Endothelial cell of umbilical vein (primary cell): ENCODE results near the gene COL16A1. TPM values are rescaled to one million over a fixed set of nuclear protein-coding genes. Genes with fewer than 3 reads are reported as not detected.

ENCODE experiments used
- BruUV-seq: library from RNA; stranded (reverse); fragments of 400-500 nt; replicated peaks from 2 replicates; lab custom pipeline; 2021; lab: Mats Ljungman, UMichigan
- CTCF ChIA-PET: fragments of 300-600, 350-600 bp; sonication (Branson Sonifier 250); formaldehyde crosslinking; loops from one replicate; lab custom pipeline; 2021; ENCODE audit warnings: antibody characterized with exemption, inconsistent platforms; lab: Charles Lee
- POLR2A ChIA-PET: fragments of 300-600, 350-600 bp; sonication (Branson Sonifier 250); formaldehyde crosslinking; loops from one replicate; lab custom pipeline; 2021; ENCODE audit warnings: antibody characterized with exemption, inconsistent platforms; lab: Charles Lee
- DNase-seq: peaks from one replicate; pipeline ENCODE4 v3.0.0-alpha.2; 2011; ENCODE audit warnings: low read depth, low spot score
- FAIRE-seq: peaks from 2 replicates; lab custom pipeline; 2011; peaks lifted over from hg19 to GRCh38; lab: Jason Lieb, UNC
- H2AFZ ChIP-seq: 2 replicates; pipeline ENCODE4 v1.6.0; 2012; ENCODE audit warnings: low read depth, low read length, control low read depth, inconsistent platforms
- H3K27ac ChIP-seq: 2 replicates; pipeline ENCODE4 v1.5.1; 2011; ENCODE audit warnings: low read depth, mild to moderate bottlenecking, control low read depth, low read length, moderate library complexity; ENCODE audit not compliant: insufficient read depth
- H3K27me3 ChIP-seq, 2 experiments: 2 replicates each; pipeline versions ENCODE4 v1.6.0 to v1.6.1; 2011; ENCODE audit warnings: low read length in 2 of 2, mixed read lengths in 1 of 2; ENCODE audit not compliant: control insufficient read depth in 2 of 2, insufficient read depth in 2 of 2
- H3K36me3 ChIP-seq, 2 experiments: 2 replicates in 1 of 2; 3 replicates in 1 of 2; pipeline ENCODE4 v1.5.1; 2011; ENCODE audit warnings: low read length in 2 of 2, mild to moderate bottlenecking in 1 of 2, moderate library complexity in 1 of 2; ENCODE audit not compliant: control insufficient read depth in 2 of 2, insufficient read depth in 2 of 2; ENCODE audit errors: extremely low read depth in 1 of 2
- H3K4me1 ChIP-seq: 3 replicates; pipeline ENCODE4 v1.5.1; 2011; ENCODE audit warnings: mild to moderate bottlenecking, low read length; ENCODE audit not compliant: control insufficient read depth, insufficient read depth; ENCODE audit errors: extremely low read depth
- H3K4me2 ChIP-seq: 2 replicates; pipeline ENCODE4 v1.6.1; 2011; ENCODE audit warnings: low read length, control low read depth, mixed read lengths; ENCODE audit not compliant: insufficient read depth
- H3K4me3 ChIP-seq, 3 experiments: fragments of 200-600 bp in 1 of 3; sonication (generic), shearing (Covaris generic) in 1 of 3; replicated peaks in 1 of 3; 2 replicates each; pipeline ENCODE4 v1.5.1; 2011 to 2016; ENCODE audit warnings: control low read depth in 3 of 3, low read length in 3 of 3, mild to moderate bottlenecking in 2 of 3, inconsistent platforms in 1 of 3, low read depth in 1 of 3, moderate library complexity in 1 of 3; ENCODE audit not compliant: insufficient read depth in 1 of 3
- H3K79me2 ChIP-seq: 2 replicates; pipeline ENCODE4 v1.6.0; 2012; ENCODE audit warnings: low read length, inconsistent platforms; ENCODE audit not compliant: control insufficient read depth, insufficient read depth
- H3K9ac ChIP-seq: replicated peaks from 2 replicates; pipeline ENCODE3; 2011; ENCODE audit warnings: low read length, control low read depth; ENCODE audit not compliant: insufficient read depth; ENCODE audit errors: extremely low read depth
- H3K9me1 ChIP-seq: replicated peaks from 3 replicates; pipeline ENCODE4 v1.6.0; 2011; ENCODE audit warnings: mild to moderate bottlenecking, low read length; ENCODE audit not compliant: control insufficient read depth, insufficient read depth; ENCODE audit errors: extremely low read depth
- H3K9me3 ChIP-seq: replicated peaks from 2 replicates; pipeline ENCODE4 v1.5.1; 2012; ENCODE audit warnings: low read length, inconsistent platforms; ENCODE audit not compliant: control insufficient read depth, insufficient read depth
- H4K20me1 ChIP-seq: replicated peaks from 2 replicates; pipeline ENCODE3; 2011; ENCODE audit warnings: mild to moderate bottlenecking, low read length; ENCODE audit not compliant: control insufficient read depth, insufficient read depth; ENCODE audit errors: extremely low read depth
- EZH2 ChIP-seq: IDR thresholded peaks from 2 replicates; pipeline ENCODE4 v1.6.1; 2012; ENCODE audit warnings: borderline replicate concordance, low read depth, mild to moderate bottlenecking, moderate library complexity, low read length, inconsistent platforms; ENCODE audit not compliant: severe bottlenecking
- FOS ChIP-seq: IDR thresholded peaks from 2 replicates; pipeline ENCODE4 v1.6.1; 2011; ENCODE audit warnings: mild to moderate bottlenecking, low read length, moderate library complexity, borderline replicate concordance; ENCODE audit not compliant: insufficient read depth
- GATA2 ChIP-seq: IDR thresholded peaks from 2 replicates; pipeline ENCODE4 v1.7.0; 2011; ENCODE audit warnings: low read depth, mild to moderate bottlenecking, moderate library complexity, mixed read lengths, low read length; ENCODE audit not compliant: insufficient read length, insufficient read depth
- JUN ChIP-seq: IDR thresholded peaks from 2 replicates; pipeline ENCODE4 v1.6.1; 2011; ENCODE audit warnings: borderline replicate concordance, low read depth; ENCODE audit not compliant: insufficient read length, insufficient read depth
- MYC ChIP-seq: IDR thresholded peaks from one replicate; pipeline ENCODE4 v1.6.1; 2011; ENCODE audit warnings: mild to moderate bottlenecking, low read depth, low read length
- POLR2A ChIP-seq: IDR thresholded peaks from 2 replicates; pipeline ENCODE4 v1.6.1; 2012; ENCODE audit warnings: low read depth, mild to moderate bottlenecking, control low read depth, low read length
- POLR2AphosphoS5 ChIP-seq: IDR thresholded peaks from 2 replicates; pipeline ENCODE4 v1.6.1; 2012; ENCODE audit warnings: low read depth, mild to moderate bottlenecking, control low read depth, low read length, moderate library complexity; ENCODE audit not compliant: insufficient read depth
- dilution Hi-C: fragments of 300-500 bp; cut with MboI; formaldehyde crosslinking; loops from one replicate; pipeline ENCODE4 v1.15.0; 2019; ENCODE audit warnings: low sequenced_read_pairs; ENCODE audit not compliant: extremely low pct_ligation_motif_present
- intact Hi-C: fragments of 100-400 bp; cut with micrococcal nuclease; formaldehyde crosslinking; loops from one replicate; pipeline ENCODE4 v1.10.0; 2022
- polyA plus RNA-seq, 4 experiments: library from polyadenylated mRNA; depleted of rRNA in 3 of 4; stranded (reverse) in 3 of 4; unstranded in 1 of 4; fragments of >200 nt; gene quantifications; 2 replicates each; pipeline versions ENCODE4 v1.2.1 to v1.2.3, GENCODE V29; 2011 to 2012; ENCODE audit warnings: missing spikeins in 1 of 4
- total RNA-seq: library from RNA; stranded (reverse); gene quantifications from 2 replicates; pipeline ENCODE4 v1.2.3, GENCODE V29; 2021
- TF ChIP-seq, protein P1 (sequence below): IDR thresholded peaks from 2 replicates; pipeline ENCODE4 v1.6.1; 2011; ENCODE audit not compliant: insufficient read depth, insufficient read length
- TF ChIP-seq, protein P2 (sequence below), 2 donors: IDR thresholded peaks; 1 replicate in 1 of 2; 2 replicates in 1 of 2; pipeline ENCODE4 v1.5.1; 2011; ENCODE audit warnings: low read length in 2 of 2, mild to moderate bottlenecking in 2 of 2, moderate library complexity in 2 of 2, control low read depth in 1 of 2, inconsistent platforms in 1 of 2, low read depth in 1 of 2; ENCODE audit not compliant: insufficient read depth in 1 of 2; ENCODE audit errors: extremely low read depth in 1 of 2

COL16A1 gene
- total and polyA plus RNA-seq, 2 donors (not counting 3 experiments of a cell fraction or from before 2014, with no cell fraction given), result 0.68 to 1.2 TPM

DNA sequence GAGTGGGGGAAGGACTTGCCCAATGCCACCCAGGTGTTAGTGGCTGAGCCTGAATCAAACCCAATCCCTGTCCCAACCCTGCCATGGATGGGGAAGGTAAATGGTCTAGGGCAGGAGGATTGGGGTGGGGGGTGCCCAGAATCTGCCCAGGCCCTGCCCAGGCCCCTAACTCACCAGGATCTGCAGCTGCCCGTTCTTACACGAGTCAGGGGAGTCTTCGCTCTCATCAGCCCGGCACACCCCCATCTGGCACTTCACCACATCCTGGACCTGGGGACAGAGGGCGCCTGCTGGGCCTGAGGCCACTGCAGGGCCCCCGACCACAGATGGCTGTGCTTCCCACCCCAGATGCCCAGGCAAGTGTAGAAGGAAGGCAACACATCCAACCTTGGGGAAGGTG is 28.5 kb upstream of the COL16A1 start:
- intact Hi-C loops (no loop called here), dilution Hi-C loops (no loop called here)
- BruUV-seq, result no TSS peak
- Histone ChIP-seq H3K27ac (no peak overlapping the region), H3K4me3 (no peak overlapping the region), H3K9me1 (no peaks in the 10 kb centered on the region), H2AFZ (no peak overlapping the region), H3K4me1 (no peaks in the 10 kb centered on the region), H3K4me2 (no peak overlapping the region), H3K36me3 (no peaks in the 10 kb centered on the region), H3K9ac (no peak overlapping the region), H3K27me3 (no peaks in the 10 kb centered on the region), H3K79me2 (no peaks in the 10 kb centered on the region), H3K9me3 (no peaks in the 10 kb centered on the region), H4K20me1 (no peaks in the 10 kb centered on the region)
- ChIA-PET CTCF (interaction anchor here (1.7 kb wide), 1 partner anchor 13 kb away, joined by 7 read pairs; no protein-coding TSS in a partner anchor), POLR2A (no interaction called here)
- no peak for DNase-seq
- FAIRE-seq, result no peak
- TF ChIP-seq, protein P1, sequence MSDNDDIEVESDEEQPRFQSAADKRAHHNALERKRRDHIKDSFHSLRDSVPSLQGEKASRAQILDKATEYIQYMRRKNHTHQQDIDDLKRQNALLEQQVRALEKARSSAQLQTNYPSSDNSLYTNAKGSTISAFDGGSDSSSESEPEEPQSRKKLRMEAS, result no peak
- no peak for TF ChIP-seq EZH2
- no peak for TF ChIP-seq POLR2A
- TF ChIP-seq POLR2AphosphoS5, result no peak
- no peak for TF ChIP-seq MYC
- TF ChIP-seq GATA2, result no peak
- TF ChIP-seq FOS, result no peak
- TF ChIP-seq, protein P2, sequence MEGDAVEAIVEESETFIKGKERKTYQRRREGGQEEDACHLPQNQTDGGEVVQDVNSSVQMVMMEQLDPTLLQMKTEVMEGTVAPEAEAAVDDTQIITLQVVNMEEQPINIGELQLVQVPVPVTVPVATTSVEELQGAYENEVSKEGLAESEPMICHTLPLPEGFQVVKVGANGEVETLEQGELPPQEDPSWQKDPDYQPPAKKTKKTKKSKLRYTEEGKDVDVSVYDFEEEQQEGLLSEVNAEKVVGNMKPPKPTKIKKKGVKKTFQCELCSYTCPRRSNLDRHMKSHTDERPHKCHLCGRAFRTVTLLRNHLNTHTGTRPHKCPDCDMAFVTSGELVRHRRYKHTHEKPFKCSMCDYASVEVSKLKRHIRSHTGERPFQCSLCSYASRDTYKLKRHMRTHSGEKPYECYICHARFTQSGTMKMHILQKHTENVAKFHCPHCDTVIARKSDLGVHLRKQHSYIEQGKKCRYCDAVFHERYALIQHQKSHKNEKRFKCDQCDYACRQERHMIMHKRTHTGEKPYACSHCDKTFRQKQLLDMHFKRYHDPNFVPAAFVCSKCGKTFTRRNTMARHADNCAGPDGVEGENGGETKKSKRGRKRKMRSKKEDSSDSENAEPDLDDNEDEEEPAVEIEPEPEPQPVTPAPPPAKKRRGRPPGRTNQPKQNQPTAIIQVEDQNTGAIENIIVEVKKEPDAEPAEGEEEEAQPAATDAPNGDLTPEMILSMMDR (IDR thresholded peaks at IDR 0.05; ENCODE audit: extremely low read depth in 1 of 2, insufficient read depth in 1 of 2, low read depth in 1 of 2, low read length in 2 of 2), result no peak
- no peak for TF ChIP-seq JUN
